Ureter (tissue), 1 donor: ENCODE results near the gene C1QTNF1. TPM values are rescaled to one million over a fixed set of nuclear protein-coding genes. Genes with fewer than 3 reads are reported as not detected.

ENCODE experiments used
- DNase-seq: peaks from one replicate; pipeline ENCODE4 v3.0.0-alpha.2; 2020; ENCODE audit warnings: low spot score
- total RNA-seq: library from RNA; stranded (reverse); gene quantifications from one replicate; pipeline ENCODE4 v1.2.4, GENCODE V29; 2023
- donor health status: DM: yes; HTN: yes; CAD: no.

The C1QTNF1 gene
- total RNA-seq, 1 donor from 2014 or later, result 108 TPM

- no peak for DNase-seq
Measured at GRCh38 chr17:78992542-78993212, 31.3 kb upstream of the C1QTNF1 start.

GRCh38 chr17:78993241-78993956 is 30.6 kb upstream of the C1QTNF1 start:
- no peak for DNase-seq

- no peak for DNase-seq
Measured at GRCh38 chr17:78993981-78994671, 29.8 kb upstream of the C1QTNF1 start.

GRCh38 chr17:78995022-78995760 is 28.8 kb upstream of the C1QTNF1 start:
- no peak for DNase-seq

GRCh38 chr17:78995761-78996451 is 28.1 kb upstream of the C1QTNF1 start:
- peak; percentile 59 for DNase-seq

GRCh38 chr17:78996781-78997201 is 27.2 kb upstream of the C1QTNF1 start:
- DNase-seq, result no peak

- DNase-seq, result no peak
Measured at GRCh38 chr17:78997231-78997741, 26.7 kb upstream of the C1QTNF1 start.

GRCh38 chr17:78997881-78998280 is 26.1 kb upstream of the C1QTNF1 start:
- no peak for DNase-seq

- DNase-seq, result no peak
Measured at GRCh38 chr17:78998311-78999055, 25.5 kb upstream of the C1QTNF1 start.

GRCh38 chr17:78999056-78999768 is 24.8 kb upstream of the C1QTNF1 start:
- DNase-seq, result no peak

GRCh38 chr17:78999947-79000395 is 24.0 kb upstream of the C1QTNF1 start:
- no peak for DNase-seq

GRCh38 chr17:79000396-79001189 is 23.4 kb upstream of the C1QTNF1 start:
- no peak for DNase-seq

- no peak for DNase-seq
Measured at GRCh38 chr17:79001190-79002020, 22.6 kb upstream of the C1QTNF1 start.

GRCh38 chr17:79002291-79002690 is 21.7 kb upstream of the C1QTNF1 start:
- DNase-seq, result no peak

GRCh38 chr17:79002796-79003593 is 21.0 kb upstream of the C1QTNF1 start:
- DNase-seq, result no peak

- DNase-seq, result no peak
Measured at GRCh38 chr17:79003661-79004411, 20.1 kb upstream of the C1QTNF1 start.
